ENCODE measurements around the gene ADGRE1.
A peak's percentile ranks its signal among the peaks of the same experiment; 100 is the strongest.
"Not testable (repeated sequence)": the region's sequence is repeated elsewhere in the genome, so short reads cannot be mapped to it uniquely, and the experiment has no call there.

The ADGRE1 gene

GRCh38 chr19:6887316-6887715, at the start of gene ADGRE1:
ADGRE1 (plus strand) TSS chr19:6887579; CDS start chr19:6887609, 30 bp downstream.
- no peak for DNase-seq

GRCh38 chr19:6838062-6838655, 49.2 kb upstream of the ADGRE1 start:
- no peak for DNase-seq

GRCh38 chr19:6842871-6843607, 44.3 kb upstream of the ADGRE1 start:
- DNase-seq, result no peak

- DNase-seq, result no peak
These were observed 39.6 kb upstream of the ADGRE1 start for GRCh38 chr19:6847828-6848200.

GRCh38 chr19:6848986-6849385, 38.4 kb upstream of the ADGRE1 start:
- DNase-seq, result no peak

GRCh38 chr19:6849876-6850275, 37.5 kb upstream of the ADGRE1 start:
- DNase-seq, result no peak

GRCh38 chr19:6851359-6851758, 36.0 kb upstream of the ADGRE1 start:
- DNase-seq, result no peak

- no peak for DNase-seq
These were observed 35.4 kb upstream of the ADGRE1 start for GRCh38 chr19:6852001-6852400.

GRCh38 chr19:6853868-6854267, 33.5 kb upstream of the ADGRE1 start:
- no peak for DNase-seq

GRCh38 chr19:6854758-6855157, 32.6 kb upstream of the ADGRE1 start:
- DNase-seq, result no peak

- no peak for DNase-seq
These were observed 30.5 kb upstream of the ADGRE1 start for GRCh38 chr19:6856749-6857372.

GRCh38 chr19:6861683-6862286, 25.6 kb upstream of the ADGRE1 start:
- no peak for DNase-seq

- DNase-seq, result peak; percentile 81
These were observed 24.7 kb upstream of the ADGRE1 start for GRCh38 chr19:6862673-6863078.

GRCh38 chr19:6864325-6864940, 22.9 kb upstream of the ADGRE1 start:
- DNase-seq, result no peak

GRCh38 chr19:6865849-6866248, 21.5 kb upstream of the ADGRE1 start:
- DNase-seq, result no peak

- no peak for DNase-seq
These were observed 20.6 kb upstream of the ADGRE1 start for GRCh38 chr19:6866741-6867151.

- no peak for DNase-seq
These were observed 19.0 kb upstream of the ADGRE1 start for GRCh38 chr19:6868351-6868750.

- DNase-seq, result not testable (repeated sequence)
These were observed 18.1 kb upstream of the ADGRE1 start for GRCh38 chr19:6869151-6869882.

GRCh38 chr19:6873708-6874431, 13.5 kb upstream of the ADGRE1 start:
- DNase-seq, result no peak

GRCh38 chr19:6875218-6875617, 12.2 kb upstream of the ADGRE1 start:
- DNase-seq, result no peak

- DNase-seq, result no peak
These were observed 10.6 kb upstream of the ADGRE1 start for GRCh38 chr19:6876748-6877147.

- DNase-seq, result no peak
These were observed 9.6 kb upstream of the ADGRE1 start for GRCh38 chr19:6877766-6878165.

All from right forelimb (tissue), 1 donor.